ENCODE results near the gene SEMA6C.

- TF ChIP-seq POLR2A (IDR thresholded peaks at IDR 0.05) (no peak), CTCF (IDR thresholded peaks at IDR 0.05) (no peak)
These were observed 687 bp upstream of the SEMA6C start for GRCh38 chr1:151147132-151147503.
